Neural crest cell (in vitro differentiated cells): Measurements from ENCODE around the gene RNF111. TPM values are rescaled to one million over a fixed set of nuclear protein-coding genes. Genes with fewer than 3 reads are reported as not detected.
A peak's percentile ranks its signal among the peaks of the same experiment; 100 is the strongest.

Source experiments
- DNase-seq: peaks from one replicate; pipeline ENCODE4 v3.0.0; 2021; ENCODE audit warnings: low read depth, mixed read lengths, low spot score
- H3K27ac Mint-ChIP-seq: one replicate; pipeline ENCODE4 v1.8.0; 2021; ENCODE audit warnings: mild to moderate bottlenecking, mixed read lengths; ENCODE audit not compliant: unreplicated experiment
- H3K27me3 Mint-ChIP-seq: 2 replicates; pipeline ENCODE4 v1.8.0; 2021; ENCODE audit warnings: low read depth, mild to moderate bottlenecking, mixed read lengths
- H3K36me3 Mint-ChIP-seq: 2 replicates; pipeline ENCODE4 v1.8.0; 2021; ENCODE audit warnings: low read depth, mild to moderate bottlenecking, mixed read lengths
- H3K4me1 Mint-ChIP-seq: 2 replicates; pipeline ENCODE4 v1.8.0; 2021; ENCODE audit warnings: mixed read lengths
- H3K4me3 Mint-ChIP-seq: one replicate; pipeline ENCODE4 v1.8.0; 2021; ENCODE audit warnings: mild to moderate bottlenecking, mixed read lengths
- H3K9me3 Mint-ChIP-seq: 2 replicates; pipeline ENCODE4 v1.8.0; 2021; ENCODE audit warnings: mixed read lengths
- total RNA-seq: library from RNA; stranded (reverse); gene quantifications from 2 replicates; pipeline ENCODE4 v1.2.1, GENCODE V29; 2021
- TF ChIP-seq, protein P1 (sequence below): fragments of 200-600 bp; sonication (generic); conservative IDR thresholded peaks from 2 replicates; pipeline ENCODE4 v1.5.0; 2021; ENCODE audit warnings: antibody characterized with exemption, mild to moderate bottlenecking

The RNF111 gene
- total RNA-seq, 1 donor from 2014 or later, result 37.4 TPM

DNA sequence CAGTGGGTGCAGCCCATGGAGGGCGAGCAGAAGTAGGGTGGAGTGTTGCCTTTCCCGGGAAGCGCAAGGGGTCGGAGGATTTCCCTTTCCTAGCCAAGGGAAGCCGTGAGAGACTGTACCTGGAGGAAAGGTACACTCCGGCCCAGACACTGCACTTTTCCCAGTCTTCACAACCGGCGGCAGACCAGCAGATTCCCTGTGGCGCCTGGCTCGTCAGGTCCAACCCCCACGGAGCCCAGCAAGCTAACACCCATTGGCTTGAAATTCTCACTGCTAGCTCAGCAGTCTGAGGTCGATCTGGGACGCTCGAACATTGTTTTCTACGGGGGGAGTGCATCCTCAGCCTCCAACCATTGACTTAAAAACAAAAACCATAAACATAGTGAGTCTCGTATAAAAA is 144.0 kb downstream of the RNF111 start:
- H3K27ac Mint-ChIP-seq, result no peak overlapping the region
- TF ChIP-seq, protein P1, sequence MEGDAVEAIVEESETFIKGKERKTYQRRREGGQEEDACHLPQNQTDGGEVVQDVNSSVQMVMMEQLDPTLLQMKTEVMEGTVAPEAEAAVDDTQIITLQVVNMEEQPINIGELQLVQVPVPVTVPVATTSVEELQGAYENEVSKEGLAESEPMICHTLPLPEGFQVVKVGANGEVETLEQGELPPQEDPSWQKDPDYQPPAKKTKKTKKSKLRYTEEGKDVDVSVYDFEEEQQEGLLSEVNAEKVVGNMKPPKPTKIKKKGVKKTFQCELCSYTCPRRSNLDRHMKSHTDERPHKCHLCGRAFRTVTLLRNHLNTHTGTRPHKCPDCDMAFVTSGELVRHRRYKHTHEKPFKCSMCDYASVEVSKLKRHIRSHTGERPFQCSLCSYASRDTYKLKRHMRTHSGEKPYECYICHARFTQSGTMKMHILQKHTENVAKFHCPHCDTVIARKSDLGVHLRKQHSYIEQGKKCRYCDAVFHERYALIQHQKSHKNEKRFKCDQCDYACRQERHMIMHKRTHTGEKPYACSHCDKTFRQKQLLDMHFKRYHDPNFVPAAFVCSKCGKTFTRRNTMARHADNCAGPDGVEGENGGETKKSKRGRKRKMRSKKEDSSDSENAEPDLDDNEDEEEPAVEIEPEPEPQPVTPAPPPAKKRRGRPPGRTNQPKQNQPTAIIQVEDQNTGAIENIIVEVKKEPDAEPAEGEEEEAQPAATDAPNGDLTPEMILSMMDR, result no peak
- H3K36me3 Mint-ChIP-seq, result peaks cover 58% of the 10 kb centered on the region
- H3K27me3 Mint-ChIP-seq, result no peaks in the 10 kb centered on the region
- no peak overlapping the region for H3K4me3 Mint-ChIP-seq
- no peaks in the 10 kb centered on the region for H3K4me1 Mint-ChIP-seq
- H3K9me3 Mint-ChIP-seq, result peaks cover 21% of the 10 kb centered on the region
- DNase-seq, result no peak

GRCh38 chr15:59131969-59132562 is 144.6 kb downstream of the RNF111 start:
- H3K27ac Mint-ChIP-seq, result no peak overlapping the region
- H3K4me3 Mint-ChIP-seq, result no peak overlapping the region
- peaks cover 52% of the 10 kb centered on the region for H3K36me3 Mint-ChIP-seq
- no peaks in the 10 kb centered on the region for H3K27me3 Mint-ChIP-seq
- peaks cover 20% of the 10 kb centered on the region for H3K9me3 Mint-ChIP-seq
- no peak for DNase-seq
- no peaks in the 10 kb centered on the region for H3K4me1 Mint-ChIP-seq
- TF ChIP-seq, protein P1, result no peak

GRCh38 chr15:59133929-59134427 is 146.5 kb downstream of the RNF111 start:
- H3K4me1 Mint-ChIP-seq, result no peaks in the 10 kb centered on the region
- no peak for DNase-seq
- H3K27ac Mint-ChIP-seq, result peak overlapping the region; percentile 67
- H3K27me3 Mint-ChIP-seq, result no peaks in the 10 kb centered on the region
- peaks cover 41% of the 10 kb centered on the region for H3K36me3 Mint-ChIP-seq
- peaks cover 12% of the 10 kb centered on the region for H3K9me3 Mint-ChIP-seq
- no peak overlapping the region for H3K4me3 Mint-ChIP-seq
- TF ChIP-seq, protein P1, result no peak

- H3K4me1 Mint-ChIP-seq, result no peaks in the 10 kb centered on the region
- no peak for DNase-seq
- peaks cover 26% of the 10 kb centered on the region for H3K36me3 Mint-ChIP-seq
- no peaks in the 10 kb centered on the region for H3K9me3 Mint-ChIP-seq
- no peak overlapping the region for H3K4me3 Mint-ChIP-seq
- H3K27me3 Mint-ChIP-seq, result no peaks in the 10 kb centered on the region
- TF ChIP-seq, protein P1, result no peak
- H3K27ac Mint-ChIP-seq, result peak overlapping the region; percentile 50
Observed at GRCh38 chr15:59137566-59137965, 150.1 kb downstream of the RNF111 start.

DNA sequence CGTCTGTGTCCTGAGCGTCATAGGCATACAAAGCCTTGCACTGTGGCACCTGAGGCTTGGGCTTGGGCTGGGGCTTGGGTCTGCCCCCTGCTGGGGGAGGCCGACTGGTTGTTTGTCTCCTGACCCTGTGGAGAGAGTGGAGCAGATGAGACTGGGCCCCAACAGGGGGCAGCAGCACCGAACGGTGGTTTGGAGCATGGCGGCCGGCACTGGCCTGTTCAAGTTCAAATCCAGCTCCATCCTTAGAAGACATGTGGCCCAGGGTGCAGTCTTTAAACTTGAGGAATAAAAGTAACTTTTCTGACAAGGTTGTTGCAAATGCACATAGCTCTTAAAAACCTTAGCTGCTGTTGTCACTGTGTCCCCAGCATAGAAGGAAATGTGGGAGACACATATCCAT is 150.8 kb downstream of the RNF111 start:
- H3K4me3 Mint-ChIP-seq, result no peak overlapping the region
- no peaks in the 10 kb centered on the region for H3K27me3 Mint-ChIP-seq
- no peaks in the 10 kb centered on the region for H3K9me3 Mint-ChIP-seq
- H3K27ac Mint-ChIP-seq, result no peak overlapping the region
- H3K4me1 Mint-ChIP-seq, result no peaks in the 10 kb centered on the region
- TF ChIP-seq, protein P1, result peak; percentile 54
- H3K36me3 Mint-ChIP-seq, result peaks cover 26% of the 10 kb centered on the region
- peak; percentile 20 for DNase-seq
